ENCODE data around the gene SMIM22.

The SMIM22 gene

GRCh38 chr16:4799171-4799855 is 4.1 kb downstream of the SMIM22 start:
- ChIA-PET POLR2A (no interaction called here), CTCF (no interaction called here)
- no peak for DNase-seq (ENCODE audit: extremely low spot score)
- TF ChIP-seq BHLHE40 (IDR thresholded peaks at IDR 0.05; ENCODE audit: borderline replicate concordance) = no peak
- TF ChIP-seq FOXK2 (IDR thresholded peaks at IDR 0.05) = no peak
- no peak for TF ChIP-seq SP1 (IDR thresholded peaks at IDR 0.05)
- no peak for TF ChIP-seq ARNT (IDR thresholded peaks at IDR 0.05)
- no peak for TF ChIP-seq HDGF (IDR thresholded peaks at IDR 0.05; ENCODE audit: borderline replicate concordance)
- TF ChIP-seq PKNOX1 (IDR thresholded peaks at IDR 0.05) = no peak

GRCh38 chr16:4800290-4801041 is 5.3 kb downstream of the SMIM22 start:
- TF ChIP-seq SP1 (IDR thresholded peaks at IDR 0.05) (no peak), HDGF (IDR thresholded peaks at IDR 0.05; ENCODE audit: borderline replicate concordance) (no peak), ZNF384 (IDR thresholded peaks at IDR 0.05) (no peak), NFRKB (IDR thresholded peaks at IDR 0.05) (no peak), TARDBP (IDR thresholded peaks at IDR 0.05) (no peak), ARNT (IDR thresholded peaks at IDR 0.05) (no peak), FOXA1 (IDR thresholded peaks at IDR 0.05) (no peak), FOXM1 (IDR thresholded peaks at IDR 0.05; ENCODE audit: borderline replicate concordance) (no peak), BHLHE40 (IDR thresholded peaks at IDR 0.05; ENCODE audit: borderline replicate concordance) (no peak), CTBP1 (IDR thresholded peaks at IDR 0.05; ENCODE audit: borderline replicate concordance) (no peak), SUZ12 (IDR thresholded peaks at IDR 0.05) (no peak), PKNOX1 (IDR thresholded peaks at IDR 0.05) (no peak), FOXK2 (IDR thresholded peaks at IDR 0.05) (no peak)
- ChIA-PET CTCF (no interaction called here), POLR2A (no interaction called here)
- DNase-seq (ENCODE audit: extremely low spot score) = no peak

- no peak for DNase-seq (ENCODE audit: extremely low spot score)
- ChIA-PET CTCF (no interaction called here), POLR2A (interaction anchor here (1.1 to 4.0 kb wide), 3 partner anchors 20 to 67 kb away, joined by 3 to 18 read pairs (median 18); partner anchors contain the start of genes ANKS3, DNAAF8 and ZNF500)
- no peak for TF ChIP-seq FOXM1 (IDR thresholded peaks at IDR 0.05; ENCODE audit: borderline replicate concordance)
- TF ChIP-seq TARDBP (IDR thresholded peaks at IDR 0.05) = no peak
- TF ChIP-seq L3MBTL2 (conservative IDR thresholded peaks at IDR 0.05) = no peak
- TF ChIP-seq NFRKB (IDR thresholded peaks at IDR 0.05) = no peak
- TF ChIP-seq ZNF384 (IDR thresholded peaks at IDR 0.05) = no peak
These were observed 6.1 kb downstream of the SMIM22 start for GRCh38 chr16:4801051-4801961.

GRCh38 chr16:4801962-4802658 is 6.9 kb downstream of the SMIM22 start, which contains the start of gene ROGDI:
Gene ROGDI (minus strand): TSS chr16:4802633. CDS start chr16:4802571, 62 bp downstream.
- ChIA-PET POLR2A (interaction anchor here (1.1 to 4.0 kb wide), 4 partner anchors 14 to 68 kb away, joined by 3 to 18 read pairs (median 12); partner anchors contain the start of genes ANKS3, DNAAF8, SEPTIN12 and ZNF500), CTCF (interaction anchor here (0.5 kb wide), 1 partner anchor 48 kb away, joined by 5 read pairs; no protein-coding TSS in a partner anchor)
- TF ChIP-seq SP1 (IDR thresholded peaks at IDR 0.05) = no peak
- TF ChIP-seq FOXM1 (IDR thresholded peaks at IDR 0.05; ENCODE audit: borderline replicate concordance) = peak; percentile 41; the same call in 1 of the 2 replicates
- DNase-seq (ENCODE audit: extremely low spot score) = peak; percentile 65

- POLR2A ChIA-PET = interaction anchor here (1.1 to 4.0 kb wide), 4 partner anchors 14 to 68 kb away, joined by 3 to 18 read pairs (median 12); partner anchors contain the start of genes ANKS3, DNAAF8, SEPTIN12 and ZNF500
- peak; percentile 97 for DNase-seq (ENCODE audit: extremely low spot score)
- TF ChIP-seq ARNT (IDR thresholded peaks at IDR 0.05) (no peak), PKNOX1 (IDR thresholded peaks at IDR 0.05) (peak; percentile 99), ZNF384 (IDR thresholded peaks at IDR 0.05) (no peak)
These were observed 7.6 kb downstream of the SMIM22 start for GRCh38 chr16:4802659-4803287.

More at GRCh38 chr16:4802659-4803287, 7.6 kb downstream of the SMIM22 start:
- CTCF ChIA-PET = interaction anchor here (0.5 kb wide), 1 partner anchor 47 kb away, joined by 5 read pairs; no protein-coding TSS in a partner anchor
